ENCODE data around the gene TOE1.

- TF ChIP-seq CTCF (IDR thresholded peaks at IDR 0.05; ENCODE audit: insufficient read depth, low read length) (no peak), SPI1 (IDR thresholded peaks at IDR 0.05; ENCODE audit: borderline replicate concordance, low read depth) (no peak)
These were observed 18.5 kb upstream of the TOE1 start for GRCh38 chr1:45321444-45321843.
